Activated CD4-positive, alpha-beta T cell treated with anti-CD3 and anti-CD28 coated beads, Interleukin-2, amount 50 U/mL, for 24 hours (primary cell): ENCODE results near the gene KBTBD6.
A peak's percentile ranks its signal among the peaks of the same experiment; 100 is the strongest.
"Not testable (repeated sequence)": the region's sequence is repeated elsewhere in the genome, so short reads cannot be mapped to it uniquely, and the experiment has no call there.

Source experiments
- DNase-seq, 2 donors: peaks; one replicate each; pipeline ENCODE4 v3.0.0-alpha.2; 2020; ENCODE audit warnings: low read depth in 1 of 2, low spot score in 1 of 2

The KBTBD6 gene

GRCh38 chr13:41132512-41133152 is at the start of gene KBTBD6:
KBTBD6 (minus strand) TSS chr13:41132802; CDS start chr13:41132511, 291 bp downstream.
- peak; percentile 87 to 94 for DNase-seq

- no peak for DNase-seq
Observed at GRCh38 chr13:41182231-41182630, 49.6 kb upstream of the KBTBD6 start.

GRCh38 chr13:41179593-41180250 is 47.1 kb upstream of the KBTBD6 start:
- no peak for DNase-seq

GRCh38 chr13:41178040-41178439 is 45.4 kb upstream of the KBTBD6 start:
- DNase-seq: no peak

GRCh38 chr13:41177616-41178015 is 45.0 kb upstream of the KBTBD6 start:
- DNase-seq: no peak

GRCh38 chr13:41175576-41175975 is 43.0 kb upstream of the KBTBD6 start:
- not testable (repeated sequence) for DNase-seq

- DNase-seq: no peak
Observed at GRCh38 chr13:41162151-41162550, 29.5 kb upstream of the KBTBD6 start.

GRCh38 chr13:41159174-41159573 is 26.6 kb upstream of the KBTBD6 start:
- DNase-seq: no peak

- no peak for DNase-seq
Observed at GRCh38 chr13:41157048-41157717, 24.6 kb upstream of the KBTBD6 start.

GRCh38 chr13:41156620-41157019 is 24.0 kb upstream of the KBTBD6 start:
- no peak for DNase-seq

- DNase-seq: no peak
Observed at GRCh38 chr13:41154042-41154441, 21.4 kb upstream of the KBTBD6 start.

GRCh38 chr13:41152005-41152404 is 19.4 kb upstream of the KBTBD6 start:
- DNase-seq: no peak

- DNase-seq: no peak
Observed at GRCh38 chr13:41150058-41150457, 17.5 kb upstream of the KBTBD6 start.

GRCh38 chr13:41148419-41149283 is 16.0 kb upstream of the KBTBD6 start:
- DNase-seq: no peak

GRCh38 chr13:41145136-41145908 is 12.7 kb upstream of the KBTBD6 start:
- no peak for DNase-seq

GRCh38 chr13:41144576-41144975 is 12.0 kb upstream of the KBTBD6 start:
- no peak for DNase-seq

- DNase-seq: no peak
Observed at GRCh38 chr13:41139296-41139966, 6.8 kb upstream of the KBTBD6 start.

GRCh38 chr13:41137951-41138350 is 5.3 kb upstream of the KBTBD6 start:
- DNase-seq: no peak

GRCh38 chr13:41137241-41137640 is 4.6 kb upstream of the KBTBD6 start:
- no peak for DNase-seq

GRCh38 chr13:41136396-41137031 is 3.9 kb upstream of the KBTBD6 start:
- DNase-seq: no peak
